ENCODE results near the gene FRMPD4.

FRMPD4 gene

DNA sequence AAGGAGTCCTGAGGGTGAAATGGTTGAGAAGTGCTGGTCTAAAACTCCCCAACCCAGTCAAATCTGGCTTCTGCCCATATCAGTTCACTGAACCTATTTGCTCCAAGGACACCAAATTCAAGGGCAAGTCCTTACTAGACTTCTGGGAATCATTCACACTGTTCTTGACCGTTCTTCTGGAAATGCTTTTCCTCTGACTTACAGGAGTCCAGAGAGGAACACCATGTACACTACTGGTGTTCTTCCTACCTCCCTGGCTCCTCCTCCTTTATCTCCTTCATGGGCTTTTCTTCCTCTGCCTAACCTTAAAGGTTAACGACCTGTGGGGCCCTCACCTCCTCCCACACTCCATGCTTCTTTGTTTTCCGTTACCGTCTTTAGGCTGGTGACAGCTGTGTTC lies 281.3 kb downstream of the FRMPD4 start:
- Histone ChIP-seq H3K27me3 (replicated peaks in 2 of 5; ENCODE audit: control insufficient read depth in 4 of 5, insufficient read depth in 5 of 5, low read length in 4 of 5) (no peaks in the 10 kb centered on the region), H3K36me3 (ENCODE audit: control insufficient read depth in 4 of 4, insufficient read depth in 4 of 4, low read length in 3 of 4) (no peaks in the 10 kb centered on the region), H3K4me3 (ENCODE audit: control insufficient read depth in 1 of 7, extremely low read depth in 1 of 7, insufficient read depth in 4 of 7, low read depth in 2 of 7, low read length in 6 of 7) (no peak overlapping the region), H3K27ac (ENCODE audit: insufficient read depth in 1 of 2, low read depth in 1 of 2, low read length in 2 of 2, poor library complexity in 1 of 2, severe bottlenecking in 2 of 2) (no peak overlapping the region), H3K9me3 (ENCODE audit: control extremely low read depth in 1 of 5, control insufficient read depth in 4 of 5, insufficient read depth in 2 of 5, low read depth in 1 of 5, low read length in 4 of 5) (no peaks in the 10 kb centered on the region), H3K4me1 (ENCODE audit: control extremely low read depth in 1 of 4, control insufficient read depth in 4 of 4, insufficient read depth in 4 of 4, low read length in 3 of 4) (no peaks in the 10 kb centered on the region)
- CTCF ChIA-PET, result no interaction called here
- POLR2A ChIA-PET, result no interaction called here
- DNase-seq, result no peak
- 86% methylated on average over 4 of the region's 4 CpGs for WGBS (ENCODE audit: insufficient coverage)

- POLR2A ChIA-PET, result no interaction called here
- no peaks in the 10 kb centered on the region for H3K36me3 ChIP-seq (ENCODE audit: control insufficient read depth in 4 of 4, insufficient read depth in 4 of 4, low read length in 3 of 4)
- H3K4me1 ChIP-seq (ENCODE audit: control extremely low read depth in 1 of 4, control insufficient read depth in 4 of 4, insufficient read depth in 4 of 4, low read length in 3 of 4), result no peaks in the 10 kb centered on the region
- no peak overlapping the region for H3K27ac ChIP-seq (ENCODE audit: insufficient read depth in 1 of 2, low read depth in 1 of 2, low read length in 2 of 2, poor library complexity in 1 of 2, severe bottlenecking in 2 of 2)
- no peaks in the 10 kb centered on the region for H3K9me3 ChIP-seq (ENCODE audit: control extremely low read depth in 1 of 5, control insufficient read depth in 4 of 5, insufficient read depth in 2 of 5, low read depth in 1 of 5, low read length in 4 of 5)
- CTCF ChIA-PET, result no interaction called here
- no peak for DNase-seq
- H3K4me3 ChIP-seq (ENCODE audit: control insufficient read depth in 1 of 7, extremely low read depth in 1 of 7, insufficient read depth in 4 of 7, low read depth in 2 of 7, low read length in 6 of 7), result no peak overlapping the region
- H3K27me3 ChIP-seq (replicated peaks in 2 of 5; ENCODE audit: control insufficient read depth in 4 of 5, insufficient read depth in 5 of 5, low read length in 4 of 5), result no peaks in the 10 kb centered on the region
- WGBS (ENCODE audit: insufficient coverage), result 60% methylated on average over 1 of the region's 5 CpGs
Observed at GRCh38 chrX:12421918-12422317, 283.6 kb downstream of the FRMPD4 start.

GRCh38 chrX:12423346-12423745 lies 285.1 kb downstream of the FRMPD4 start:
- Histone ChIP-seq H3K27ac (ENCODE audit: insufficient read depth in 1 of 2, low read depth in 1 of 2, low read length in 2 of 2, poor library complexity in 1 of 2, severe bottlenecking in 2 of 2) (no peak overlapping the region), H3K4me1 (ENCODE audit: control extremely low read depth in 1 of 4, control insufficient read depth in 4 of 4, insufficient read depth in 4 of 4, low read length in 3 of 4) (no peaks in the 10 kb centered on the region), H3K4me3 (ENCODE audit: control insufficient read depth in 1 of 7, extremely low read depth in 1 of 7, insufficient read depth in 4 of 7, low read depth in 2 of 7, low read length in 6 of 7) (no peak overlapping the region), H3K27me3 (replicated peaks in 2 of 5; ENCODE audit: control insufficient read depth in 4 of 5, insufficient read depth in 5 of 5, low read length in 4 of 5) (no peaks in the 10 kb centered on the region), H3K9me3 (ENCODE audit: control extremely low read depth in 1 of 5, control insufficient read depth in 4 of 5, insufficient read depth in 2 of 5, low read depth in 1 of 5, low read length in 4 of 5) (no peaks in the 10 kb centered on the region), H3K36me3 (ENCODE audit: control insufficient read depth in 4 of 4, insufficient read depth in 4 of 4, low read length in 3 of 4) (no peaks in the 10 kb centered on the region)
- ChIA-PET POLR2A (no interaction called here), CTCF (interaction anchor here (1.3 kb wide), 1 partner anchor 23 kb away, joined by 4 read pairs; no protein-coding TSS in a partner anchor)
- no peak for DNase-seq
- no CpG with 5 or more reads among the region's 1 CpG for WGBS (ENCODE audit: insufficient coverage)

- WGBS (ENCODE audit: insufficient coverage), result 100% methylated on average over 1 of the region's 4 CpGs
- Histone ChIP-seq H3K27me3 (replicated peaks in 2 of 5; ENCODE audit: control insufficient read depth in 4 of 5, insufficient read depth in 5 of 5, low read length in 4 of 5) (no peaks in the 10 kb centered on the region), H3K27ac (ENCODE audit: insufficient read depth in 1 of 2, low read depth in 1 of 2, low read length in 2 of 2, poor library complexity in 1 of 2, severe bottlenecking in 2 of 2) (no peak overlapping the region), H3K4me3 (ENCODE audit: control insufficient read depth in 1 of 7, extremely low read depth in 1 of 7, insufficient read depth in 4 of 7, low read depth in 2 of 7, low read length in 6 of 7) (no peak overlapping the region), H3K4me1 (ENCODE audit: control extremely low read depth in 1 of 4, control insufficient read depth in 4 of 4, insufficient read depth in 4 of 4, low read length in 3 of 4) (no peaks in the 10 kb centered on the region), H3K36me3 (ENCODE audit: control insufficient read depth in 4 of 4, insufficient read depth in 4 of 4, low read length in 3 of 4) (no peaks in the 10 kb centered on the region), H3K9me3 (ENCODE audit: control extremely low read depth in 1 of 5, control insufficient read depth in 4 of 5, insufficient read depth in 2 of 5, low read depth in 1 of 5, low read length in 4 of 5) (no peaks in the 10 kb centered on the region)
- ChIA-PET POLR2A (no interaction called here), CTCF (no interaction called here)
- no peak for DNase-seq
Observed at GRCh38 chrX:12425496-12425895, 287.2 kb downstream of the FRMPD4 start.

- WGBS (ENCODE audit: insufficient coverage), result 83% methylated on average over 1 of the region's 2 CpGs
- CTCF ChIA-PET, result no interaction called here
Observed at GRCh38 chrX:12426420-12426819, 288.1 kb downstream of the FRMPD4 start.

DNA sequence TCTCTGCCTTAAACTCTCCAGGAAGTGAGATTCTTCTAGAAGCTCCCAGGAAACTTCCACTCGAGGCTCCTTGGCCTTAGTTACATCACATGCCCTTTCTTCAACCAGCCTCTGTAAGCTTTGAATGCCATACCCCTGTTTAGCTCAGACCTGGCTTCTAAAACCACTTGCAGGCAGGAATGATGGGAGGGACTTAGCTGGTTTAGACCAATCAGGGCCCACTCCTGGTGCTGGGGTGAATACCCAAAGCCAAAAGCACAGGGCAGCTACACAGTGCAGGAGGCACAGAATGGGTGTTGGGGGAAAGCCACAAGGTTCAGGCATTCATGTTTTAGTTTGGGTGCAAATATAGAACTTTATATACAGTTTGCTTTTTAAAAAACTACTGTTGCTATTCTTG lies 296.2 kb downstream of the FRMPD4 start:
- Histone ChIP-seq H3K36me3 (ENCODE audit: control insufficient read depth in 4 of 4, insufficient read depth in 4 of 4, low read length in 3 of 4) (no peaks in the 10 kb centered on the region), H3K27ac (ENCODE audit: insufficient read depth in 1 of 2, low read depth in 1 of 2, low read length in 2 of 2, poor library complexity in 1 of 2, severe bottlenecking in 2 of 2) (no peak overlapping the region), H3K4me3 (ENCODE audit: control insufficient read depth in 1 of 7, extremely low read depth in 1 of 7, insufficient read depth in 4 of 7, low read depth in 2 of 7, low read length in 6 of 7) (no peak overlapping the region), H3K9me3 (ENCODE audit: control extremely low read depth in 1 of 5, control insufficient read depth in 4 of 5, insufficient read depth in 2 of 5, low read depth in 1 of 5, low read length in 4 of 5) (no peaks in the 10 kb centered on the region), H3K4me1 (ENCODE audit: control extremely low read depth in 1 of 4, control insufficient read depth in 4 of 4, insufficient read depth in 4 of 4, low read length in 3 of 4) (no peaks in the 10 kb centered on the region), H3K27me3 (replicated peaks in 2 of 5; ENCODE audit: control insufficient read depth in 4 of 5, insufficient read depth in 5 of 5, low read length in 4 of 5) (peaks cover 0 to 3% (median 0%) of the 10 kb centered on the region in 5 experiments)
- no CpG with 5 or more reads among the region's 1 CpG for WGBS (ENCODE audit: insufficient coverage)
- ChIA-PET POLR2A (no interaction called here), CTCF (no interaction called here)
- DNase-seq, result no peak

More at GRCh38 chrX:12426420-12426819, 288.1 kb downstream of the FRMPD4 start:
- no peak for DNase-seq
- H3K27me3 ChIP-seq (replicated peaks in 2 of 5; ENCODE audit: control insufficient read depth in 4 of 5, insufficient read depth in 5 of 5, low read length in 4 of 5), result no peaks in the 10 kb centered on the region
- H3K27ac ChIP-seq (ENCODE audit: insufficient read depth in 1 of 2, low read depth in 1 of 2, low read length in 2 of 2, poor library complexity in 1 of 2, severe bottlenecking in 2 of 2), result no peak overlapping the region
- no peaks in the 10 kb centered on the region for H3K36me3 ChIP-seq (ENCODE audit: control insufficient read depth in 4 of 4, insufficient read depth in 4 of 4, low read length in 3 of 4)
- H3K4me1 ChIP-seq (ENCODE audit: control extremely low read depth in 1 of 4, control insufficient read depth in 4 of 4, insufficient read depth in 4 of 4, low read length in 3 of 4), result no peaks in the 10 kb centered on the region
- POLR2A ChIA-PET, result no interaction called here
- no peaks in the 10 kb centered on the region for H3K9me3 ChIP-seq (ENCODE audit: control extremely low read depth in 1 of 5, control insufficient read depth in 4 of 5, insufficient read depth in 2 of 5, low read depth in 1 of 5, low read length in 4 of 5)
- H3K4me3 ChIP-seq (ENCODE audit: control insufficient read depth in 1 of 7, extremely low read depth in 1 of 7, insufficient read depth in 4 of 7, low read depth in 2 of 7, low read length in 6 of 7), result no peak overlapping the region

- WGBS (ENCODE audit: insufficient coverage), result 80% methylated on average over 5 of the region's 7 CpGs
- Histone ChIP-seq H3K36me3 (ENCODE audit: control insufficient read depth in 4 of 4, insufficient read depth in 4 of 4, low read length in 3 of 4) (no peaks in the 10 kb centered on the region), H3K4me3 (ENCODE audit: control insufficient read depth in 1 of 7, extremely low read depth in 1 of 7, insufficient read depth in 4 of 7, low read depth in 2 of 7, low read length in 6 of 7) (no peak overlapping the region), H3K4me1 (ENCODE audit: control extremely low read depth in 1 of 4, control insufficient read depth in 4 of 4, insufficient read depth in 4 of 4, low read length in 3 of 4) (no peaks in the 10 kb centered on the region), H3K27ac (ENCODE audit: insufficient read depth in 1 of 2, low read depth in 1 of 2, low read length in 2 of 2, poor library complexity in 1 of 2, severe bottlenecking in 2 of 2) (no peak overlapping the region), H3K27me3 (replicated peaks in 2 of 5; ENCODE audit: control insufficient read depth in 4 of 5, insufficient read depth in 5 of 5, low read length in 4 of 5) (peaks cover 0 to 4% (median 0%) of the 10 kb centered on the region in 5 experiments), H3K9me3 (ENCODE audit: control extremely low read depth in 1 of 5, control insufficient read depth in 4 of 5, insufficient read depth in 2 of 5, low read depth in 1 of 5, low read length in 4 of 5) (no peaks in the 10 kb centered on the region)
- POLR2A ChIA-PET, result no interaction called here
- DNase-seq, result no peak
- CTCF ChIA-PET, result no interaction called here
Observed at GRCh38 chrX:12439416-12439815, 301.1 kb downstream of the FRMPD4 start.

Measured in common myeloid progenitor, CD34-positive (primary cell).